H9 (cell line): ENCODE measurements around the gene FAM227B. TPM values are rescaled to one million over a fixed set of nuclear protein-coding genes. Genes with fewer than 3 reads are reported as not detected.

Experiments used
- DNase-seq: peaks from one replicate; pipeline ENCODE4 v3.0.0-alpha.2; 2017
- H2AFZ ChIP-seq: one replicate; pipeline ENCODE4 v1.6.1; 2013; ENCODE audit warnings: mild to moderate bottlenecking, low read length, control low read depth, moderate library complexity
- H2AK5ac ChIP-seq: 2 replicates; pipeline ENCODE4 v1.6.1; 2013; ENCODE audit warnings: low read length, control low read depth, mixed read lengths; ENCODE audit not compliant: insufficient read length
- H2BK120ac ChIP-seq: one replicate; pipeline ENCODE4 v1.6.1; 2013; ENCODE audit warnings: low read depth, mild to moderate bottlenecking, low read length, control low read depth, inconsistent platforms; ENCODE audit not compliant: poor library complexity, severe bottlenecking
- H2BK12ac ChIP-seq: 2 replicates; pipeline ENCODE4 v1.6.1; 2013; ENCODE audit warnings: low read length, control low read depth, mixed read lengths, low read depth; ENCODE audit not compliant: insufficient read length
- H2BK15ac ChIP-seq: 2 replicates; pipeline ENCODE4 v1.6.1; 2013; ENCODE audit warnings: low read depth, low read length, control low read depth
- H2BK20ac ChIP-seq: one replicate; pipeline ENCODE4 v1.6.1; 2013; ENCODE audit warnings: low read depth, mild to moderate bottlenecking, low read length, control low read depth, inconsistent platforms; ENCODE audit not compliant: poor library complexity, severe bottlenecking
- H2BK5ac ChIP-seq: 2 replicates; pipeline ENCODE4 v1.6.1; 2013; ENCODE audit warnings: low read length, control low read depth, mixed read lengths; ENCODE audit not compliant: insufficient read length
- H3K14ac ChIP-seq: 2 replicates; pipeline ENCODE4 v1.6.1; 2013; ENCODE audit warnings: low read length, control low read depth; ENCODE audit not compliant: insufficient read depth
- H3K18ac ChIP-seq: 2 replicates; pipeline ENCODE4 v1.6.1; 2013; ENCODE audit warnings: low read depth, mild to moderate bottlenecking, mixed read lengths, low read length, control low read depth; ENCODE audit not compliant: insufficient read length
- H3K23ac ChIP-seq: 2 replicates; pipeline ENCODE4 v1.6.1; 2013; ENCODE audit warnings: low read length, control low read depth, mixed read lengths, low read depth; ENCODE audit not compliant: insufficient read length
- H3K23me2 ChIP-seq: 2 replicates; pipeline ENCODE4 v1.6.1; 2013; ENCODE audit warnings: low read depth, mild to moderate bottlenecking, mixed read lengths, low read length, control low read depth; ENCODE audit not compliant: insufficient read length, poor library complexity, severe bottlenecking
- H3K27ac ChIP-seq: 2 replicates; pipeline ENCODE4 v1.5.1; 2013; ENCODE audit warnings: low read length, control low read depth, mixed read lengths, low read depth; ENCODE audit not compliant: insufficient read length
- H3K27me3 ChIP-seq: 2 replicates; pipeline ENCODE4 v1.6.1; 2013; ENCODE audit warnings: low read length, control low read depth, inconsistent platforms; ENCODE audit not compliant: insufficient read depth
- H3K4ac ChIP-seq: 2 replicates; pipeline ENCODE4 v1.6.1; 2013; ENCODE audit warnings: low read depth, mild to moderate bottlenecking, control low read depth, inconsistent platforms, low read length, moderate library complexity
- H3K4me1 ChIP-seq: 2 replicates; pipeline ENCODE4 v1.6.1; 2013; ENCODE audit warnings: low read length, control low read depth, inconsistent platforms; ENCODE audit not compliant: insufficient read depth
- H3K4me2 ChIP-seq: 2 replicates; pipeline ENCODE4 v1.6.1; 2013; ENCODE audit warnings: low read length, control low read depth, mixed read lengths; ENCODE audit not compliant: insufficient read length, insufficient read depth
- H3K56ac ChIP-seq: 2 replicates; pipeline ENCODE4 v1.6.1; 2013; ENCODE audit warnings: low read depth, mild to moderate bottlenecking, mixed read lengths, low read length, control low read depth; ENCODE audit not compliant: insufficient read length
- H3K79me1 ChIP-seq: 2 replicates; pipeline ENCODE4 v1.6.1; 2013; ENCODE audit warnings: low read depth, mild to moderate bottlenecking, moderate library complexity, low read length, control low read depth, inconsistent platforms; ENCODE audit not compliant: insufficient read depth, poor library complexity, severe bottlenecking
- H3K79me2 ChIP-seq: 2 replicates; pipeline ENCODE4 v1.6.1; 2013; ENCODE audit warnings: low read length, control low read depth, inconsistent platforms; ENCODE audit not compliant: insufficient read depth
- H3K9ac ChIP-seq: 2 replicates; pipeline ENCODE4 v1.6.1; 2013; ENCODE audit warnings: low read length, control low read depth, mixed read lengths; ENCODE audit not compliant: insufficient read length; ENCODE audit errors: extremely low read depth
- H3K9me3 ChIP-seq: one replicate; pipeline ENCODE4 v1.6.1; 2013; ENCODE audit warnings: low read depth, low read length, inconsistent platforms; ENCODE audit not compliant: control insufficient read depth
- H3T11ph ChIP-seq: one replicate; pipeline ENCODE4 v1.6.1; 2013; ENCODE audit warnings: mild to moderate bottlenecking, low read length, control low read depth, inconsistent platforms
- H4K20me1 ChIP-seq: one replicate; pipeline ENCODE4 v1.6.1; 2013; ENCODE audit not compliant: control insufficient read depth, insufficient read length, insufficient read depth
- H4K5ac ChIP-seq: 2 replicates; pipeline ENCODE4 v1.6.1; 2013; ENCODE audit warnings: low read depth, mild to moderate bottlenecking, mixed read lengths, low read length, control low read depth; ENCODE audit not compliant: insufficient read length
- H4K8ac ChIP-seq: replicated peaks from 2 replicates; pipeline ENCODE4 v1.6.1; 2013; ENCODE audit warnings: low read length, control low read depth, mixed read lengths, low read depth; ENCODE audit not compliant: insufficient read length
- H4K91ac ChIP-seq: 2 replicates; pipeline ENCODE4 v1.6.1; 2013; ENCODE audit warnings: low read depth, mild to moderate bottlenecking, moderate library complexity, mixed read lengths, low read length, control low read depth; ENCODE audit not compliant: insufficient read length
- H3K27ac Mint-ChIP-seq, 3 experiments: 2 replicates in 2 of 3; 3 replicates in 1 of 3; pipeline ENCODE4 v1.8.0; 2020 to 2021; ENCODE audit warnings: mixed read lengths in 3 of 3, mild to moderate bottlenecking in 1 of 3, moderate library complexity in 1 of 3
- H3K27me3 Mint-ChIP-seq: 2 replicates; pipeline ENCODE4 v1.8.0; 2021; ENCODE audit warnings: low read depth, mild to moderate bottlenecking, moderate library complexity, mixed read lengths
- H3K36me3 Mint-ChIP-seq, 3 experiments: 2 replicates in 2 of 3; 3 replicates in 1 of 3; pipeline ENCODE4 v1.8.0; 2020 to 2021; ENCODE audit warnings: low read depth in 3 of 3, mixed read lengths in 3 of 3; ENCODE audit not compliant: insufficient read depth in 1 of 3
- H3K4me1 Mint-ChIP-seq, 2 experiments: 2 replicates each; pipeline ENCODE4 v1.8.0; 2020; ENCODE audit warnings: mixed read lengths in 2 of 2
- H3K4me3 Mint-ChIP-seq, 2 experiments: 2 replicates in 1 of 2; 3 replicates in 1 of 2; pipeline ENCODE4 v1.8.0; 2020 to 2021; ENCODE audit warnings: mild to moderate bottlenecking in 2 of 2, mixed read lengths in 2 of 2, moderate library complexity in 1 of 2
- H3K9me3 Mint-ChIP-seq, 2 experiments: 2 replicates in 1 of 2; 3 replicates in 1 of 2; pipeline ENCODE4 v1.8.0; 2020; ENCODE audit warnings: mild to moderate bottlenecking in 2 of 2, mixed read lengths in 2 of 2, moderate library complexity in 1 of 2
- WGBS: extraction: QIAGEN DNeasy Blood & Tissue Kit; methylation state at CpG from one replicate; pipeline ENCODE4 v1.1.7; 2013; ENCODE audit warnings: missing lambda C conversion rate, low lambda C conversion rate, mixed read lengths; ENCODE audit not compliant: insufficient read length; ENCODE audit errors: extremely low coverage; 5-methylcytosine and 5-hydroxymethylcytosine counted together
- total RNA-seq: library from RNA; stranded (reverse); gene quantifications from 2 replicates; pipeline ENCODE4 v1.2.1, GENCODE V29; 2021
- TF ChIP-seq, protein P1 (sequence below): fragments of 200-600 bp; sonication (generic); conservative IDR thresholded peaks from 3 replicates; pipeline ENCODE4 v1.8.0; 2021; ENCODE audit warnings: antibody characterized with exemption, mild to moderate bottlenecking

The FAM227B gene
- total RNA-seq, 1 experiment from 2014 or later: 5.5 TPM

GRCh38 chr15:49424954-49425353, 195.7 kb downstream of the FAM227B start:
- no peak overlapping the region for H3K9ac ChIP-seq
- H4K5ac ChIP-seq: no peak overlapping the region
- H3K23me2 ChIP-seq: no peaks in the 10 kb centered on the region
- H3K9me3 ChIP-seq: no peaks in the 10 kb centered on the region
- H3K4me1 ChIP-seq: no peaks in the 10 kb centered on the region; the same call in 1 of the 2 replicates
- no peak overlapping the region for H3K4ac ChIP-seq
- H4K8ac ChIP-seq: no peak overlapping the region
- no peaks in the 10 kb centered on the region for H3K9me3 Mint-ChIP-seq
- no peak overlapping the region for H2AFZ ChIP-seq
- TF ChIP-seq, protein P1, sequence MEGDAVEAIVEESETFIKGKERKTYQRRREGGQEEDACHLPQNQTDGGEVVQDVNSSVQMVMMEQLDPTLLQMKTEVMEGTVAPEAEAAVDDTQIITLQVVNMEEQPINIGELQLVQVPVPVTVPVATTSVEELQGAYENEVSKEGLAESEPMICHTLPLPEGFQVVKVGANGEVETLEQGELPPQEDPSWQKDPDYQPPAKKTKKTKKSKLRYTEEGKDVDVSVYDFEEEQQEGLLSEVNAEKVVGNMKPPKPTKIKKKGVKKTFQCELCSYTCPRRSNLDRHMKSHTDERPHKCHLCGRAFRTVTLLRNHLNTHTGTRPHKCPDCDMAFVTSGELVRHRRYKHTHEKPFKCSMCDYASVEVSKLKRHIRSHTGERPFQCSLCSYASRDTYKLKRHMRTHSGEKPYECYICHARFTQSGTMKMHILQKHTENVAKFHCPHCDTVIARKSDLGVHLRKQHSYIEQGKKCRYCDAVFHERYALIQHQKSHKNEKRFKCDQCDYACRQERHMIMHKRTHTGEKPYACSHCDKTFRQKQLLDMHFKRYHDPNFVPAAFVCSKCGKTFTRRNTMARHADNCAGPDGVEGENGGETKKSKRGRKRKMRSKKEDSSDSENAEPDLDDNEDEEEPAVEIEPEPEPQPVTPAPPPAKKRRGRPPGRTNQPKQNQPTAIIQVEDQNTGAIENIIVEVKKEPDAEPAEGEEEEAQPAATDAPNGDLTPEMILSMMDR: no peak
- no peaks in the 10 kb centered on the region for H3K27me3 ChIP-seq
- H4K20me1 ChIP-seq: no peaks in the 10 kb centered on the region
- no peak overlapping the region for H2AK5ac ChIP-seq
- H3K4me3 Mint-ChIP-seq: no peak overlapping the region
- no peak overlapping the region for H4K91ac ChIP-seq
- H3K36me3 Mint-ChIP-seq: no peaks in the 10 kb centered on the region
- H2BK120ac ChIP-seq: no peak overlapping the region
- no peaks in the 10 kb centered on the region for H3K79me1 ChIP-seq
- no peak overlapping the region for H3K56ac ChIP-seq
- WGBS: no CpG with 5 or more reads among the region's 1 CpG
- no peaks in the 10 kb centered on the region for H3K27me3 Mint-ChIP-seq
- H3K4me1 Mint-ChIP-seq: peaks cover 3 to 5% of the 10 kb centered on the region in 2 experiments; a peak in 3 of 4 replicates
- no peak overlapping the region for H3K14ac ChIP-seq
- no peak for DNase-seq
- no peak overlapping the region for H2BK12ac ChIP-seq
- H2BK5ac ChIP-seq: no peak overlapping the region
- no peak overlapping the region for H3K27ac ChIP-seq
- no peak overlapping the region for H3K23ac ChIP-seq
- H3K79me2 ChIP-seq: no peaks in the 10 kb centered on the region
- H2BK20ac ChIP-seq: no peak overlapping the region
- no peak overlapping the region for H3K4me2 ChIP-seq
- no peak overlapping the region for H3K27ac Mint-ChIP-seq
- no peak overlapping the region for H3T11ph ChIP-seq
- no peak overlapping the region for H2BK15ac ChIP-seq
- H3K18ac ChIP-seq: no peak overlapping the region
